OCI-LY7 (cell line): ENCODE data around the gene MYCL.

Experiments
- EZH2phosphoT487 ChIP-seq: fragments of 200-600 bp; sonication (generic); IDR thresholded peaks from 2 replicates; pipeline ENCODE4 v1.6.1; 2018; ENCODE audit warnings: low read depth, borderline replicate concordance, mild to moderate bottlenecking, mixed run types, antibody characterized with exemption, low read length, moderate library complexity, mixed read lengths
- TF ChIP-seq, protein P1 (sequence below): fragments of 200-600 bp; sonication (generic); conservative IDR thresholded peaks from 2 replicates; pipeline ENCODE4 v1.5.1; 2014; ENCODE audit warnings: mild to moderate bottlenecking, antibody characterized with exemption, low read length, moderate library complexity, mixed read lengths

DNA sequence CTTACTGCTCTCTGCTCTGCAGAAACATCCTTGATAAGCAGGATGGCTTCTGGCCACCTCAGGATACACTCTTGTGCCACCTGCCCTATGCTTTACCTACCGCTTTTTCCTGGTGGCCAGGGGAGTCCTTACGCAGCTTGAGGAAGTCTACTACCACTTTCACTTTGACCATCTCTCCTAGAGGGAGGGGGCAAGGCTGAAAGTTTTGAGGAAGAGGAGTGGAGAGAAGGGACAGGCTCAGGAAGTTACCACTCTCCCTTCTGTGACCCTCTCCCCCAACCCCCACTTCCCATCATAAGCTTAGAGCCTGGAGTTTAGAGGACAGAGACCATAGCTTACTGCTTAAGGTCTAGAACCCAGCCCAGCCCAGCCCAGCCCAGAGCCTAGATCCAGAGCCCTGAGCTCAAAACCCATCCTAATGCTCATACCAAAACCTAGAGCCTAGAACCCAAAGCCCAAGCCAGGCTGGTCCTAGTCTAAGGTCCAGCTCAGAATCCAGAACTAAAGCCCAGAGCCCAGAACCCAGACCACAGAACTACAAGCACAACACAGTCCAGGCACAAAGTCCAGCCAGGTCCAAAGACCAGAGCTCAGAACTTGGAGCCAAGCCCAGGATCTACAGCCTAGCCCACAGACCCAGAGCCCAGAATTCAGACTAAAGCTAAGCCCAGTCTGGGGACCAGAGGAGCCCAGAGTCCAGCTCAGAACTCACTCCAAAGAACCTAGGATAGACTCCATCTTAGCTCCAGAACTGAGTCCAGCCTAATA lies 35.2 kb upstream of the MYCL start:
- TF ChIP-seq, protein P1, sequence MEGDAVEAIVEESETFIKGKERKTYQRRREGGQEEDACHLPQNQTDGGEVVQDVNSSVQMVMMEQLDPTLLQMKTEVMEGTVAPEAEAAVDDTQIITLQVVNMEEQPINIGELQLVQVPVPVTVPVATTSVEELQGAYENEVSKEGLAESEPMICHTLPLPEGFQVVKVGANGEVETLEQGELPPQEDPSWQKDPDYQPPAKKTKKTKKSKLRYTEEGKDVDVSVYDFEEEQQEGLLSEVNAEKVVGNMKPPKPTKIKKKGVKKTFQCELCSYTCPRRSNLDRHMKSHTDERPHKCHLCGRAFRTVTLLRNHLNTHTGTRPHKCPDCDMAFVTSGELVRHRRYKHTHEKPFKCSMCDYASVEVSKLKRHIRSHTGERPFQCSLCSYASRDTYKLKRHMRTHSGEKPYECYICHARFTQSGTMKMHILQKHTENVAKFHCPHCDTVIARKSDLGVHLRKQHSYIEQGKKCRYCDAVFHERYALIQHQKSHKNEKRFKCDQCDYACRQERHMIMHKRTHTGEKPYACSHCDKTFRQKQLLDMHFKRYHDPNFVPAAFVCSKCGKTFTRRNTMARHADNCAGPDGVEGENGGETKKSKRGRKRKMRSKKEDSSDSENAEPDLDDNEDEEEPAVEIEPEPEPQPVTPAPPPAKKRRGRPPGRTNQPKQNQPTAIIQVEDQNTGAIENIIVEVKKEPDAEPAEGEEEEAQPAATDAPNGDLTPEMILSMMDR: no peak
- no peak for TF ChIP-seq EZH2phosphoT487
